RPMI7951 (cell line): ENCODE data around the gene LRRIQ1. TPM values are rescaled to one million over a fixed set of nuclear protein-coding genes. Genes with fewer than 3 reads are reported as not detected.

Experiments used
- DNase-seq: peaks from one replicate; pipeline ENCODE4 v3.0.0-alpha.2; 2012; ENCODE audit warnings: low read depth
- total RNA-seq: library from RNA; depleted of rRNA; stranded (reverse); fragments of >200 nt; shearing (Covaris generic); gene quantifications from 2 replicates; pipeline ENCODE4 v1.2.3, GENCODE V29; 2014

Gene LRRIQ1
- total RNA-seq, 1 experiment from 2014 or later = 0.12 TPM

DNA sequence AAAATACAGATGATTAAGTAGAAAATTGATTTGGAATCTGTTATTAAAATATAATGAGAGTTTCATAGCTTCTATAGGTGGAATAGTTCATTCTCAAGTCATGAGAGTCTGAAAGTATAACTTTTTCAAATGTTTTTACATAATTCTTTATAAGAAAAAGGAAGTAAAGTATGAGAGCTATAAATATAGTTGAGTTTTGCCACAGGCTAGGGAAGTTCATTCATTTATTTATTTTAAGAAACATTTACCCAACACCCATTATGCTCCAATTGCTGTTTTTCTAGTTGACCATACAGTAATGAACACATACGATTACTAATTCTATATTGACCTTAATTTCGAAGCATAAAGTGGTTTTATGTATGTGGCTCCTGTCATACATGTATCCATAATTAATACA is 24.8 kb downstream of the LRRIQ1 start:
- DNase-seq = no peak

DNA sequence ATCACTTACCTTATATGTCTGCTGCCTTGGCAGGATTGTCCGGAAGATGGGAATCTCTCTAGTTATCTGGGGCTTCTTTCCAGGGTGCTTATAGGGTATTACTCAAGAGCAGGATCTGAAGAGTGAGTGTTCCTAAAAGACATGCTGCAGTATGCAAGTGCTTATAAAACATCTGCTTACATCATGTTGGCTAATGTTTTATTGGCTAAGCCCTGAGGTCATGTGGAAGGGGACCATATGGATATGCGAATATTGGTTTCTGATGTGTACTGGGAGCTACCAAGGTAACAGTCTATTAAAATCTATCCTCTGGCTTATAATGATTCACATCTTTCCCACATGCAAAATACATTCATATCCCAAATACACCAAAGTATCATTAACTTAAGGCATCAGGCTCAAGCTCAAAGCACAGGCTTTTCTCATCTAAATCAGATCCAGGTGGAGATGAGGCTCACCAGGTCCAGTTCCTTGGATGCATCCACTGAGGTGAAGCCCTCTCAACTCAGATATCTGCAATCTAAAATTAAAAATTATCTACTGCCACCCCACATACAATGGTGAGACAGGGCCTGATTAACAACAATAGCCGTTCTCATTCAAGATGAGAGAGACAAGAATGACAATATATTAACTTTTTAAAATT is 29.8 kb downstream of the LRRIQ1 start:
- DNase-seq = no peak

DNA sequence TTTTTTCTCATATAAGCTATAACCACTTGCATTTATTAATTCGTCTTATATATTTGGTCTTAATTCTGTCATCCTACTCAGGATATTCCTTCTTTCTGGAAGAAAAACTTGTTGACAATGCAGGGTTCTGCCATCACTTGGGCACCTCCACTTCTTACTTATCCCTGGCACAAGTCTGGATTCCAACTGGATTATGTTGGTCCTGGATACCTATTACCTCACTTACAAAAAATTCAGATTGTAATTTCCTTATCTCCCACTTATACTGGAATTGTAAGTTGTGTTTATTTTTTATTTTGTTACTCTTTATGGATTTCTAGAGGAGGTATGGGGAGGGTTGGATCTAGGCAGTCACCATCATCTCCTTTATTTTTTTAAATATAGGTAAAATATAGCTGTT is 36.7 kb downstream of the LRRIQ1 start:
- DNase-seq = no peak

DNA sequence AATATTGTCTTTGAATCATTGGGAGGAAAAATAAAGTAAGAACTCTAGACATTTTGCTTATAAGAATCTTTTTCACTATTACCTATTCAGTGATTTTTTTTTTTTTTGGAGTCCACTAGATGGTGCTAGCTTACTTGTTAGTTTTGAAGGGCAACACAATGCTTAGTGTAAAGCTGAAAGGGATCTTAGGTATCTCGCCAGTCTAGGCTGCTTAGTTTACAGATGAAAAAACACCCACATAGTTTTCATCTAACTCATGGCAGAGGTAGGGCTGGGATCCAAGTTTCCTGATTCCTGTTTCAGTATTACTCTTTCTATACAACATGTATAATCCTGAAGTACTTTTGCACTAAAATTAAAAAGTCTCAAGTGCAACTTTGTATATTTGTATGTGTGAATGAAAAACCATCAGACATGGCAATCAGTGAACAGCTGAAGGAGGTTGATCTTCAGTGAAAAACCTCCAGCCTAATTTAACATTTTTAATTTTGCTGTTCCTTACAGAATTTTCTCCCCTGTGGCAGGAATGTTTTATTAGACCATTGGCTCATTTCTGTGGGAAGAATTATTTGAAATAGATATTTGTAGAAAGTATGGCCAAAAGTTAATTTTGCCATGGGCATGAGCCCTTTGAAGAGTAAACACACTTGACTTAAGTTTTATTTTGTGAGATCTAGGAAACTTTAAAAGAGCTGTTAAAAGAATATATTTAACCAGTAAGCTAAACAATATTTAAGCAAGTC is 40.7 kb downstream of the LRRIQ1 start:
- peak; percentile 63 for DNase-seq

DNA sequence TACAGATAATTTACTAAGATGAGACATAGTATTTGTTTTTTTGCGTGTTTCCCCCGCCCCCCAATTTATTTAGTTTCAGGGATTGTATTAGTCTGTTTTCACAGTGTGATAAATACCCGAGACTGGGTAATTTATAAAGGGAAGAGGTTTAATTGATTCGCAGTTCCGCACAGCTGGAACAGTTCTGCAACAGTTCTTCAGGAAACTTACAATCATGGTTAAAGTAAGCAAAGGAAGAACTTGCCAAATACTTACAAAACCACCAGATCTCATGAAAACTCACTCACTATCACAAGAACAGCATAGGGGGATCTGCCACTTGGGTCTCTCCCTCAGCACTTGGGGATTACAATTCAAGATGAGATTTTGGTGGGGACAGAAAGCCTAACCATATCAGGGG is 48.9 kb downstream of the LRRIQ1 start:
- DNase-seq = no peak

DNA sequence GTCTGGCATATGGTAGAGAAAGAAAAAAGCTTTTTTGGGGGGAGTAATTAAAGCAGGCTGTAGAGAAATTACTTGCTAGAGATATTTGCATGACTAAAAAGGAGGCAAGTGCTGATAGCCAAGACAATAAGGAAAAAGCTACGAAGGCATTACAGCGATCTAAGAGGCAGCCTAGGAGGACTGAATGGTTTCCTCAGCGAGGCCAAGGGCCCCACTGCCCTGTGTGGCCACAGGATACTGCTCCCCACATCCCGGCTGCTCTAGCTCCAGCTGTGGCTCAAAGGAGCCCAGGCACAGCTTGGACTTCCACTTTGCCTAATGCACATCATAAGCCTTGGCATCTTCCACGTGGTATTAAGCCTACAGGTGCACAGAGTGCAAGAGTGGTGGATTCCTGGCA is 53.6 kb downstream of the LRRIQ1 start:
- DNase-seq = no peak

DNA sequence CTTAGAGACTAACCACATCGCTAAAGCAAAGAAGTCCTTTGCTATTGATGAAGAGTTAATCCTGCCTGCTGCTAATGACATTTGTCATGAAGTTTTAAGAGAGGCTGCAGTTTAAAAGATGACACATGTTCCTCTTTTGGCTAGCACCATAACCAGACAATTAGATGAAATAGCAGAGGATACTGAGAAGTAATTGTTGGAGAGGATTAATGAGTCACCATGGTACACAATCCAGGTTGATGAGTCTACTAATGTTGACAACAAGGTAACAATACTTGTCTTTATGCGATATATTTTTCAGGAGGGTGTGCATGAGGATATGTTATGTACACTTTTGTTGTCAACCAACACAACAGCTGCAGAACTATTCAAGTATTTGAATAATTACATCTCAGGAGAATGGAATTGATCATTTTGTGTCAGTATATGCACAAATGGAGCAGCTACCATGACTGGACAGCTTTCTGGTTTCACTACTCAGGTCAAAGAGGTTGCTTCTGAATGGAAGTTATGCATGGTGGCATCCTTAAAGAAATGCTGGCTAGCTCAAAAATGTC is 56.7 kb downstream of the LRRIQ1 start:
- DNase-seq = peak; percentile 15

DNA sequence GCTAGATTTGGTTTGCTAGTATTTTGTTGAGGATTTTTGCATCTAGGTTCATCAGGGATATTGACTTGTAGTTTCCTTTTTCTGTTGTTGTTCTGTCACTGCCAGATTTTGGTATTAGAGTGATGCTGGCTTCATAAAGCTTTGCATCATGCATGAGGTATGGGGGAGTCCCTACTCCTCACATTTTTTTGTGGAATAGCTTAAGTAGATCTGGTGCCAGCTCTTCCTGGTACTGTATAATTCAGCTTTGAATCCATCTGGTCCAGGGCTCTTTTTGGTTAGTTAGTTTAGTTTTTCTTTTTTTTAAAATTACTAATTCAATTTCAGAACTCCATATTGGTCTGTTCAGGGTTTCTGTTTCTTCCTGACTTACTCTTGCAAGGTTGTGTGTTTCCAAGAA is 59.4 kb downstream of the LRRIQ1 start:
- no peak for DNase-seq

DNA sequence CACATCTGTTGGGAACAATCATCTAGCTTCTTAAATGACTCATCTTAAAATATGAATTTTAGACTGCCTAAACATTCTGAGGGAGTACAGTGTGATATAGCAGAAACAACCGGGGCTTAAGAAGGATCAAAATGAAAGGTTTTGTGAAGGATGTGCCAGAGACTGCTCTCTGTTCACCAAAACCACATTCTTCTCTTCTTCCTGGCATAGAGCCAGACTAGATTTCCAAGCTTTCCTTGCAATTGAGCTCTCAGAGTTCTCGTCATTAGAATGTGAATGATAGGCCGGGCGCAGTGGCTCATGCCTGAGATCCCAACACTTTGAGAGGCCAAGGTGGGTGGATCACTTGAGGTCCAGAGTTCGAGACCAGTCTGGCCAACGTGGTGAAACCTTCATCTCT is 94.5 kb downstream of the LRRIQ1 start:
- no peak for DNase-seq

DNA sequence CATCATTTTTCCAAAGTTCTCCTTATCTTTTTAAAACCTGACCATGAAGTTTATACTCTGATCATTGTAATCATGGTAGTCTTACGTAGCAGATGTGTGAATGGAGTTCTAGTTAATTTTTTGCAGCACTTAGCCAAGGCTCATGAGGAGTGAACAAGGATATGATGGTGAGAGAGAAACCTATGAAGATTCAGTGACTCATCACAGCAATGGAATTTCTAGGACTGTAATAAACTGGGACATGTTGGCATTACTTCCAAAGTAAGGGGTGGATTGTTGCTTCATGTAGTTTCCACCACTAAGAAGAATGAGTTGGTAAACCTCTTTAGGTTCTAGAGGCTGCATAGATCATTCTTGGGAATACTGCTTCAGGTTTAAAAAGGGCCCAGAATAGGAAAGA is 102.7 kb downstream of the LRRIQ1 start:
- DNase-seq = no peak

DNA sequence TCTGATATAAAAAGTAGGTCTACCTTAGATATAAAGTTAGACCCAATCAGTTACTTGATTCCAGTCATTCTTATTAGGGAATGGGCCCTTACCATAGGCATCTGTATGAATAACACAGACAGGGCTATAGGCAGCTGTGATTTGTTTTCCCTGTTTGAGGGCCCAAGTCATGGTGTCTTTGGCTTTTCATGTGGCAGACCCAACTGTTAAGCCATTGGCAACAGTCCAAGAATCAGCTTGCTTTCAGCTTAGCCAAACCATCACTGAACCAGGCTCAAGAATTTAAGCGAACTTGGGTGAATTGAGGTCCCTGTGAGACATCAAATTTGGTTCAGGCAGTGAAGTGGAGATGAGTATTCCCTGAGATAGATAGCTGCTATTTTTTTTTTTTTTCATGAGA is 111.2 kb downstream of the LRRIQ1 start:
- no peak for DNase-seq

DNA sequence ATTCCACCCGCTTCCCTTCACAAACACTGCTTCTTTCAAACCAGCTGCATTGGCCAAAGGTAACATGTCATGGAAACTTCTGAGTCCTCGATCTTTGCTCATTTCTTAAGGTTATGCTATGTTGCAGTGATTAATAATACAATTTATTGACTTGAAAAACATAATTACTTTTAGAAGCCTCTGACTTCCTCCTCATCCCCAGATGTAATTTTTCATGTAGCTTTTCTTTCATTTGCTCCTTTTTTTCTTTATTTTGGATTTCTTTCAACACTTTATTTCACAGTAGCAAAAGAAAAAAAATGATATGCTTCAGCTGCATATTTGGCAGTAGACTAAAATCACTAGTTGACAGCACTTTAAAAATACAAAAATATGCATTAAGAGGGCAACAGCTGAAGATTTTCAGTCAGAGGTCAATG is 116.2 kb downstream of the LRRIQ1 start:
- DNase-seq = no peak

DNA sequence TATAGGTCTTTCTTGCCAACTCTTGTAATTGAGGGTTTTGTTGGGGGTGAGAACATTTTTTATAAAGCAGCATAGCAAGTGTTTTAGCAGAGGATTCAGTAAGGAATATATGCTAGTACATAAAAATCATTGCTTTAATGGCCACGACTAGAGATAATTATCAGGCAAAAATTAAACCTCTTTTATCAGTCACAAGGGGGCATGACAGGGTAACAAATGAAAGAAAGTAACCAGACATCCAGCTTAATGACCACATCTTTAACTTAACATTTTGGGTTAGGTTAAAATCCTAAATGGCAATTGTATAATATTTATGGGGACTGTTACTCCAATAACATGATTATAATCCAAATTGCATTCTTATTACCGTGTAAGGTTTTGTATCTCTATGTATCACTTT is 119.6 kb downstream of the LRRIQ1 start:
- peak; percentile 35 for DNase-seq

DNA sequence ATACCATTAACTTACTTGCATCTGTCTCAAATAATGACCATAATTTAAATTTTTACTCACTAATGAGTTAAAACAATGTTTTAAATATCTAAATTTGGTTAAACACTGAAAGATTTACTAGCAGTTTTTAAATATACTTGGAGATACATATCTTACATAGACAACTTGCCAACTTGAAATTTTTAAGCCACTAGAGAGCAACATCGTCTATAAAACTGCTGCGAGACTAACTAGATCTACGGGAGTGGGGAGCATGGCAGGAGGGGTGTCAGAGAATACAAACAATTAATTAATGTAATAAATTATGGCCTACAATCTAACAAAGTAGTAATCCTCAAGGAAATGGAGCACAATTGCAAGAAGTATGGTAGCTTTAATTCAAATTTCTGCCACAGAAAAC is 120.4 kb downstream of the LRRIQ1 start:
- peak; percentile 9 for DNase-seq

DNA sequence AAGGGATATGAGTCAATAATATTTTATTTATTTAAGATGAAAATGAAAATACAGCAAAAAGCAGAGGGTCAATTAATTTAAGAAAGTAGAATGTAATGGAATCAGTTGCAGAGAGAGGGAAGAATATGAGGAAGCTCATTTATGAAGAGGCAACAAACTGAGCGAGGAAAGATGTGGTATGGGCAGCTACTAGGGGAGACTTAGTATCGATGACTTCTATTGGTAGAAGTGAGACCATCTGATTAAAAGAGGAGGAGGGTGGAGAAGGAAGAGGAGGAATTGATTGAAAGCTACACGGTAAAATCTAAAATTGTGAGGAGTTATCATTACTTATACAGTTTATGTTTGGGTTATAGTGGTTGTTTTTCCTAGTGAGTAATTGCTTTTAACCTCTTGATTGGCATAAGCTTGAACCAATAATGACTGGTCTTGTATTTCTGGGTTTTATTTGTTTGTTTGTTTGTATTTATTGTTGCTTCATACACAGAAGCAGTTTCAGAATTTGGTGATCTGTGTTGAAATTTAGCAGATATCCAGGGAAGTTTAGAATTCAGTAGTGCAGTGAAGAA is 121.0 kb downstream of the LRRIQ1 start:
- no peak for DNase-seq

DNA sequence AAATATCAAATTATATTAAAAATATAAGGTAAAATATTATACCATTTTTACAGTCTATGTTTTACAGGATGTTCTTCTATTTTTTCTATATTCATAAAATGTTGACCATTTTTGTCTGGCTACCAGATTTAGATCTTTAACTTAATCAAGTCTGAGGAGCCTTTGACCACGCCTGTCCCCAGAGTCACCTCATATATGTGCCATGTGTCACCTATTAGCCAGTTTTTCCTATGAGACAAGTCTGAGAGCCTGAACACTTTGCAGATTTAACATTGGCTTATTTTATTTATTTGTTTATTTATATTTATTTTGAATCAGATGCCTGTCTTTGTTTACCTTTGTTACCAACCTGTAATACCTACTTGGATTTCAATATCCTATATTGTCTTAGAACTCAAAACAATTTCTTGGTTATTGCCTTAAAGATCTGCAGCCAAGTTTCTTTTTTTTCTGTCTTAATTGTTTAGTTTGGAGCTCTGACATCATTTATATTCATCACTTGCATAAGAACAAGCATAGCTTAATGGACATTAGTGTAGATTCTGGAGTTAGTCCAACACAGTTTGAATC is 127.7 kb downstream of the LRRIQ1 start:
- no peak for DNase-seq

DNA sequence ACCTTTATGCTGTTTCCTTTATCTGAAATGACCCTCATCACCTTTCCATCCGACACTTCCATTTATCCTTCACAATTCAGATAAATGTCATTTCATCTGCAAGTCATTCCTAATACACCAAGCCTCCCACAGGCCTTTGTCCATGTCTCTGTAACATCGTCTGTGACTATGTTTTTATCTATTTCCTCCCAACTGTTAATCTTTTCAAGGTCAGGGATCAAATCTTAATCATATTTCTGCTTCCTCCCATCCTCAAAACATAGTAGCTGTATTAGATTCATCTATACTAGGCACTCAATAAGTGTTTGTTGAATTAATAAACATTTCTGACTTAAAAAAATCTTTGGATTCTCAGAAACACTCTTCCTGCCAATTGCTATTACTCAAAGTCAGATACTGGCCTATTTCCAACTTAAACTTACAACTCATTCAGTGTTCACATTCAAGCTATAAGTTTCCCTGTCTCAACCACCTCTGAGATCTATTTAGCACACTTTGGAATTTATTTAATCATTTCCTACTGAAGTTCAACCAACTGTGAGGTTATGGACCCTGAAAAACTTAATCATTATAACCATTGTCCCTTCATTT is 143.6 kb downstream of the LRRIQ1 start:
- DNase-seq = peak; percentile 1

DNA sequence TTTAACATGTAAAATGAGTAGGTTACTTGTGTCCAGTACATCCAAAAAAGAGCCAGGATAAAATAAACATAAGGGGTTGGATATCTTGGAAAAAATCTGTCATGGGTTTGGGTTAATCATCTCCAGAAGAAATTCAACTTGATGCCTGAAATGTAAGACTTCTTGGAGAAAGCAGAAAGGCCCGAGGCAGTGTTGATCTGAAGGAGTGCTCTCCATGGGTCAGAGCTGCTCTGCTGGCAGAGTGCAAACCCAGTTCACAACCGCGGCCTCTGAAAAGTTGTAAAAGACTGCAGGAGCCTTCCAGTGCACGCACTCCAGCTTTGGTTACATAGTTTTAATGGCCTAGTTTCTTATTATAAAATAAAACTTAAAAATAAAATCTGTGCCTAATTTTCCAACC is 146.5 kb downstream of the LRRIQ1 start:
- peak; percentile 67 for DNase-seq

DNA sequence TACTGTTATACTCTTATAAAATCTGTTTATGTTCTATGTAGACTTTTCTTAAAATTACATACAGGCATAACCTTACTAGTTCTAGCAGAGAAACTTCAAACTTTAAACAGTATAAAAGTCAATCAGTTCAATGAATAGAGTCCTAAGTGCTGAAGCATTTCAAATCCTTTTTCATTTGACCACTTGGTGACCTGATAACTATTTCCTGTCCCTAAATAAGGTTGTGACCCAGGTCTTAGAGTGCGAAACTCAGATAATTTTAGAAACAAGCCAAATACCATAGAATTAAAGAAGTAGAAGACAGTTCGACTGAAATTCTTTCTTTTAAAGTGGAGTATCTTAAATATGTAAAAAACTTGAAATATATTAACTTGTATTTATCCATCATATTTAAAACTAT is 147.7 kb downstream of the LRRIQ1 start:
- no peak for DNase-seq

DNA sequence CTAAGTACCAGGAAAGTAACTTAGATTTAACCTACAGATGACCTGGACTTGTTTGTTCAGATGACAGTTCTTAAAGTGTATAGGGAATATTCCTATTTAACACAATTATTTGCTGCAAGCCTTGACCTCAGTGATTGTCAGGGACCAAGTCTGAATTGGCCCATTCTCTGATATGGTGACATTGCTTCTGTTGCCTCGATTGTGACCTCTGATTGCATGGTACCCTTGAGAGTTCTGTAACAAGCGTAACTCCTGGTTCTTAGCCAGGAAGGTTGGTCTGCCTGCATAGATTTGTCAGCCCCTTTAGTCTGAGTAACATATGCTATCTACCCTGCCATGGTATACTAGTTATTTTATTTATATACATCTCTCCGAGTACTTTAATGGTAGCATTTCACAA is 150.1 kb downstream of the LRRIQ1 start:
- DNase-seq = no peak

DNA sequence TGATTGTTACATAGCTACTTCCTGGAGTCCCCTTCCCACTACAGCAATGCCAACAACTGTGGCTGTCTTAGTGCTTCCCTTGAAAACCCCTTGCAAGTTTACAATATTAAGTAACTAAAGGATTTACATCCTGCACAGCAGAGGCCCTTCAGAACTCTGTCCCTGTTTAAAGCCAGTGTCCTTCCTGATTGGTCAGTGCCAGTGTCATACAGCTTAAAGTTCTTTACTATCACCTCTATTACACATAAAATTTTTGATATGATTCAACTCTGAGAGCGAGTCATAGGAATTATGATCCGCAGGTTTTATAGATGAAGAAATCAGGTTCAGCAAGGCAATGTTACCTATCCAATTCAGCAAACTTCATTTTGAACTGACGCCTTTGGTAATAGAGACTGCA is 152.5 kb downstream of the LRRIQ1 start:
- no peak for DNase-seq

DNA sequence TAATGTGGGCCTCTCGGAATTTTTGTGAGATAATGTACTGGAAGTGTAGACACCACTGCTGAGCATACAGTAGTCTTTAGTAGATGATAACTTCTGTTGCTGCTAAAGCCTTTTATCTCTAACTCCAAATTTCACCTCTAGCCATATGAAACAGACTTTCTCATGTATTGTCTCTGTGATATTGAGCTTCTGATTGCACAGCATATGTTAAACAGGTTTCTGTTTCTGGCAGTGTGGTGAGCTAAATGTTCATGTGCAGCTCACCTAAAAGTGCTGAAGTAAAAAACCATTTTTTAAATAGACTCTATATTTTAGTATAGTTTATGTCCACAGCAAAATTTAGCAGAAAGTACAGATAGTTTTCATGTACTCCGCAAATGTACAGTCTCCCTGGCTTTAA is 154.6 kb downstream of the LRRIQ1 start:
- DNase-seq = no peak
